ENCODE measurements around the gene MEOX1. TPM values are rescaled to one million over a fixed set of nuclear protein-coding genes. Genes with fewer than 3 reads are reported as not detected.

Gene MEOX1
- total RNA-seq, 1 experiment from 2014 or later = 0.21 TPM

- BruUV-seq (replicated peaks) = no TSS peak
- Histone ChIP-seq H3K4me1 (ENCODE audit: control insufficient read depth, insufficient read depth, low read length) (no peaks in the 10 kb centered on the region), H3K36me3 (ENCODE audit: control insufficient read depth, insufficient read depth, low read length) (no peaks in the 10 kb centered on the region), H3K9me3 (ENCODE audit: control insufficient read depth, insufficient read depth, low read depth, low read length) (no peaks in the 10 kb centered on the region), H3K4me3 (ENCODE audit: low read depth in 2 of 2, low read length in 2 of 2) (no peak overlapping the region), H3K27me3 (ENCODE audit: control insufficient read depth, insufficient read depth, low read length) (no peaks in the 10 kb centered on the region), H3K27ac (ENCODE audit: low read length) (no peak overlapping the region)
- in situ Hi-C loops (cut with HindIII; ENCODE audit: low pct_unique_long_range_greater_than_20kb, low sequenced_read_pairs) (no loop called here), intact Hi-C loops (cut with micrococcal nuclease; ENCODE audit: unreplicated experiment) (no loop called here)
- CTCF ChIA-PET = interaction anchor here (0.6 kb wide), 1 partner anchor 156 kb away, joined by 5 read pairs; no protein-coding TSS in a partner anchor
- TF ChIP-seq CTCF (IDR thresholded peaks at IDR 0.05) (no peak), POLR2AphosphoS5 (IDR thresholded peaks at IDR 0.05; ENCODE audit: low read depth, low read length) (no peak), SIN3A (IDR thresholded peaks at IDR 0.05; ENCODE audit: borderline replicate concordance, insufficient read depth, low read depth, low read length) (no peak), TCF7L2 (IDR thresholded peaks at IDR 0.05; ENCODE audit: low read depth, low read length) (no peak), REST (IDR thresholded peaks at IDR 0.05; ENCODE audit: insufficient read depth in 1 of 2, low read depth in 2 of 2, low read length in 1 of 2) (no peak)
- DNase-seq (ENCODE audit: low read depth, low spot score) (no peak), ATAC-seq (no peak)
- POLR2A ChIA-PET = interaction anchor here (0.5 kb wide), 1 partner anchor 47 kb away, joined by 18 read pairs; no protein-coding TSS in a partner anchor
Observed at GRCh38 chr17:43609613-43610385, 51.9 kb downstream of the MEOX1 start.

GRCh38 chr17:43608313-43608712 lies 53.4 kb downstream of the MEOX1 start:
- ChIA-PET POLR2A (no interaction called here), CTCF (no interaction called here)
- Histone ChIP-seq H3K4me1 (ENCODE audit: control insufficient read depth, insufficient read depth, low read length) (no peaks in the 10 kb centered on the region), H3K27ac (ENCODE audit: low read length) (no peak overlapping the region), H3K9me3 (ENCODE audit: control insufficient read depth, insufficient read depth, low read depth, low read length) (no peaks in the 10 kb centered on the region), H3K4me3 (ENCODE audit: low read depth in 2 of 2, low read length in 2 of 2) (no peak overlapping the region), H3K36me3 (ENCODE audit: control insufficient read depth, insufficient read depth, low read length) (no peaks in the 10 kb centered on the region), H3K27me3 (ENCODE audit: control insufficient read depth, insufficient read depth, low read length) (no peaks in the 10 kb centered on the region)
- TF ChIP-seq CTCF (IDR thresholded peaks at IDR 0.05) (no peak), POLR2AphosphoS5 (IDR thresholded peaks at IDR 0.05; ENCODE audit: low read depth, low read length) (no peak), REST (IDR thresholded peaks at IDR 0.05; ENCODE audit: insufficient read depth in 1 of 2, low read depth in 2 of 2, low read length in 1 of 2) (no peak), SIN3A (IDR thresholded peaks at IDR 0.05; ENCODE audit: borderline replicate concordance, insufficient read depth, low read depth, low read length) (no peak), TCF7L2 (IDR thresholded peaks at IDR 0.05; ENCODE audit: low read depth, low read length) (no peak)
- no TSS peak for BruUV-seq (replicated peaks)
- intact Hi-C loops (cut with micrococcal nuclease; ENCODE audit: unreplicated experiment) (no loop called here), in situ Hi-C loops (cut with HindIII; ENCODE audit: low pct_unique_long_range_greater_than_20kb, low sequenced_read_pairs) (no loop called here)
- ATAC-seq = no peak
- DNase-seq (ENCODE audit: low read depth, low spot score) = no peak

Data from Panc1 (cell line).